HepG2 (cell line): ENCODE data around the gene ETV2. TPM values are rescaled to one million over a fixed set of nuclear protein-coding genes. Genes with fewer than 3 reads are reported as not detected.

Source experiments
- ARNT2 ChIP-seq: sonication (generic); formaldehyde crosslinking; IDR thresholded peaks from 2 replicates; pipeline ENCODE4 v1.8.0; 2022; ENCODE audit warnings: mild to moderate bottlenecking, low read depth, missing genetic modification reagents, moderate library complexity
- CAMTA2 ChIP-seq: sonication (generic); formaldehyde crosslinking; IDR thresholded peaks from 2 replicates; pipeline ENCODE4 v1.4.0; 2020; ENCODE audit warnings: mild to moderate bottlenecking, missing genetic modification reagents, borderline replicate concordance
- CREBL2 ChIP-seq: sonication (generic); formaldehyde crosslinking; IDR thresholded peaks from 2 replicates; pipeline ENCODE4 v1.8.1; 2023; ENCODE audit warnings: missing genetic modification reagents, mild to moderate bottlenecking, borderline replicate concordance
- GATAD1 ChIP-seq: IDR thresholded peaks from 2 replicates; pipeline ENCODE4 v1.6.1; 2016; ENCODE audit warnings: missing genetic modification reagents, missing compliant biosample characterization
- IRF9 ChIP-seq: sonication (generic); formaldehyde crosslinking; IDR thresholded peaks from 2 replicates; pipeline ENCODE4 v1.8.0; 2022; ENCODE audit warnings: missing genetic modification reagents, mild to moderate bottlenecking, borderline replicate concordance
- KDM6A ChIP-seq: IDR thresholded peaks from 2 replicates; pipeline ENCODE4 v1.6.1; 2016; ENCODE audit warnings: low read depth
- MYPOP ChIP-seq: sonication (generic); formaldehyde crosslinking; IDR thresholded peaks from 2 replicates; pipeline ENCODE4 v1.8.1; 2023; ENCODE audit warnings: mild to moderate bottlenecking, moderate library complexity, missing genetic modification reagents
- NCOA2 ChIP-seq: sonication (generic); formaldehyde crosslinking; IDR thresholded peaks from 2 replicates; pipeline ENCODE4 v1.8.0; 2022; ENCODE audit warnings: inconsistent platforms
- NFKB2 ChIP-seq: sonication (generic); formaldehyde crosslinking; IDR thresholded peaks from 2 replicates; pipeline ENCODE4 v1.4.0; 2020; ENCODE audit warnings: missing genetic modification reagents, borderline replicate concordance
- NFRKB ChIP-seq: fragments of 450-650 bp; IDR thresholded peaks from 2 replicates; pipeline ENCODE4 v1.6.1; 2017
- PLSCR1 ChIP-seq: sonication (generic); formaldehyde crosslinking; IDR thresholded peaks from 2 replicates; pipeline ENCODE4 v1.5.0; 2020; ENCODE audit warnings: missing genetic modification reagents, mild to moderate bottlenecking, borderline replicate concordance
- RBFOX2 ChIP-seq: fragments of 200-400 bp; formaldehyde crosslinking; IDR thresholded peaks from 2 replicates; pipeline ENCODE4 v1.6.1; 2017; ENCODE audit warnings: low read depth, mild to moderate bottlenecking, low read length
- SMAD1 ChIP-seq: sonication (generic); formaldehyde crosslinking; IDR thresholded peaks from 2 replicates; pipeline ENCODE4 v1.4.0; 2020; ENCODE audit warnings: missing genetic modification reagents, low read depth, mild to moderate bottlenecking, borderline replicate concordance
- SNAPC2 ChIP-seq: sonication (generic); formaldehyde crosslinking; IDR thresholded peaks from 2 replicates; pipeline ENCODE4 v1.8.1; 2022; ENCODE audit warnings: mild to moderate bottlenecking, missing genetic modification reagents
- THAP7 ChIP-seq: sonication (generic); formaldehyde crosslinking; IDR thresholded peaks from 2 replicates; pipeline ENCODE4 v1.8.1; 2023; ENCODE audit warnings: mild to moderate bottlenecking, missing genetic modification reagents
- TP53 ChIP-seq: sonication (generic); formaldehyde crosslinking; conservative IDR thresholded peaks from 2 replicates; pipeline ENCODE4 v1.4.0; 2020; ENCODE audit warnings: missing genetic modification reagents
- ZBTB49 ChIP-seq: sonication (generic); formaldehyde crosslinking; IDR thresholded peaks from 2 replicates; pipeline ENCODE4 v1.4.0; 2020; ENCODE audit warnings: missing genetic modification reagents, borderline replicate concordance
- ZNF337 ChIP-seq: sonication (generic); formaldehyde crosslinking; IDR thresholded peaks from 2 replicates; pipeline ENCODE4 v1.5.1; 2020; ENCODE audit warnings: missing genetic modification reagents, low read depth, mild to moderate bottlenecking, borderline replicate concordance
- ZNF552 ChIP-seq: sonication (generic); formaldehyde crosslinking; IDR thresholded peaks from 2 replicates; pipeline ENCODE4 v1.9.0; 2022; ENCODE audit warnings: missing genetic modification reagents, mild to moderate bottlenecking, borderline replicate concordance
- ZNF619 ChIP-seq: sonication (generic); formaldehyde crosslinking; IDR thresholded peaks from 2 replicates; pipeline ENCODE4 v1.4.0; 2020; ENCODE audit warnings: mild to moderate bottlenecking, missing genetic modification reagents
- ZNF670 ChIP-seq: sonication (generic); formaldehyde crosslinking; IDR thresholded peaks from 2 replicates; pipeline ENCODE4 v1.8.0; 2022; ENCODE audit warnings: mild to moderate bottlenecking, missing genetic modification reagents, borderline replicate concordance
- ZNF749 ChIP-seq: sonication (generic); formaldehyde crosslinking; IDR thresholded peaks from 2 replicates; pipeline ENCODE4 v1.8.0; 2022; ENCODE audit warnings: mild to moderate bottlenecking, missing genetic modification reagents, moderate library complexity, borderline replicate concordance
- ZNF792 ChIP-seq: IDR thresholded peaks from 2 replicates; pipeline ENCODE4 v1.6.1; 2016
- ZNF850 ChIP-seq: sonication (generic); formaldehyde crosslinking; conservative IDR thresholded peaks from 2 replicates; pipeline ENCODE4 v1.9.0; 2021; ENCODE audit warnings: mild to moderate bottlenecking, missing genetic modification reagents
- polyA plus RNA-seq, 8 experiments: library from polyadenylated mRNA; depleted of rRNA in 3 of 8; stranded (reverse) in 7 of 8; unstranded in 1 of 8; fragments of >200 nt; fragmentation: Illumina TruSeq in 4 of 8; extraction: Trizol in 4 of 8; gene quantifications; 2 replicates each; pipeline versions ENCODE4 v1.2.1 to v1.2.3, GENCODE V29; 2011 to 2016; ENCODE audit warnings: low read depth in 4 of 8, missing spikeins in 1 of 8, mixed read lengths in 1 of 8; ENCODE audit not compliant: insufficient read depth in 1 of 8
- total RNA-seq, 5 experiments: library from RNA; depleted of rRNA; stranded (reverse); fragments of >200 nt; fragmentation: Illumina TruSeq; extraction: Trizol; gene quantifications; 2 replicates each; pipeline ENCODE4 v1.2.3, GENCODE V29; 2016; ENCODE audit warnings: low read depth in 1 of 5

ETV2 gene
- total and polyA plus RNA-seq, 2 of the 13 experiments (the other 11 are each of a cell fraction or from before 2014, with no cell fraction given), result 0.07 to 0.20 TPM

- TF ChIP-seq NFRKB, result no peak
- no peak for TF ChIP-seq CREBL2 (CRISPR knock-in tag)
- TF ChIP-seq ZNF337 (CRISPR knock-in tag), result no peak
- peak; percentile 96 for TF ChIP-seq GATAD1
- TF ChIP-seq ZNF850, result no peak
- no peak for TF ChIP-seq ZNF552
- TF ChIP-seq RBFOX2, result peak; percentile 84
- TF ChIP-seq PLSCR1, result no peak
- TF ChIP-seq THAP7 (CRISPR knock-in tag), result no peak
- 0 out of 2 replicates have a peak, but pooled peaks have one; percentile 59 for TF ChIP-seq ARNT2 (CRISPR knock-in tag)
- no peak for TF ChIP-seq SNAPC2 (CRISPR knock-in tag)
- no peak for TF ChIP-seq ZBTB49
- 0 out of 2 replicates have a peak, but pooled peaks have one; percentile 44 for TF ChIP-seq ZNF792
- no peak for TF ChIP-seq ZNF749
- TF ChIP-seq CAMTA2, result no peak; the same call in 1 of the 2 replicates
- no peak for TF ChIP-seq KDM6A (CRISPR knock-in tag)
- TF ChIP-seq TP53, result no peak
- no peak for TF ChIP-seq ZNF670 (CRISPR knock-in tag)
- no peak for TF ChIP-seq NCOA2
- no peak for TF ChIP-seq IRF9 (CRISPR knock-in tag)
- no peak for TF ChIP-seq NFKB2
- 0 out of 2 replicates have a peak, but pooled peaks have one; percentile 62 for TF ChIP-seq ZNF619 (CRISPR knock-in tag)
- peak; percentile 94 for TF ChIP-seq MYPOP (CRISPR knock-in tag)
- TF ChIP-seq SMAD1 (CRISPR knock-in tag), result no peak
These were observed 28.8 kb upstream of the ETV2 start, which contains the start of gene HAUS5 (continued) for GRCh38 chr19:35612559-35613321.
